Loucy (cell line): ENCODE data around the gene RALGDS.

ENCODE experiments used
- H2AFZ ChIP-seq: fragments of 200-600 bp; sonication (generic); 2 replicates; pipeline ENCODE4 v1.6.0; 2016; ENCODE audit warnings: antibody characterized with exemption, mild to moderate bottlenecking, low read length, moderate library complexity
- H3F3A ChIP-seq: fragments of 200-600 bp; 2 replicates; pipeline ENCODE4 v1.6.0; 2016; ENCODE audit warnings: antibody characterized with exemption, low read depth, mild to moderate bottlenecking
- H3K27me3 ChIP-seq: fragments of 200-600 bp; sonication (generic); 2 replicates; pipeline ENCODE4 v1.6.1; 2014; ENCODE audit warnings: low read length, mild to moderate bottlenecking; ENCODE audit not compliant: insufficient read depth, poor library complexity, severe bottlenecking
- H3K36me3 ChIP-seq: fragments of 200-600 bp; sonication (generic); 2 replicates; pipeline ENCODE4 v1.6.1; 2016; ENCODE audit warnings: low read length; ENCODE audit not compliant: insufficient read depth
- H3K4me1 ChIP-seq: fragments of 200-600 bp; sonication (generic); 2 replicates; pipeline ENCODE4 v1.5.1; 2014; ENCODE audit warnings: low read length, mild to moderate bottlenecking; ENCODE audit not compliant: insufficient read depth, poor library complexity, severe bottlenecking
- H3K4me2 ChIP-seq: fragments of 200-600 bp; sonication (generic); 2 replicates; pipeline ENCODE4 v1.6.0; 2014; ENCODE audit warnings: antibody characterized with exemption, low read length, low read depth, mild to moderate bottlenecking; ENCODE audit not compliant: poor library complexity, severe bottlenecking
- H3K4me3 ChIP-seq: fragments of 200-600 bp; sonication (generic); 2 replicates; pipeline ENCODE4 v1.5.1; 2014; ENCODE audit warnings: low read length, mild to moderate bottlenecking, mixed read lengths; ENCODE audit not compliant: poor library complexity, severe bottlenecking
- H3K79me2 ChIP-seq: fragments of 200-600 bp; sonication (generic); 2 replicates; pipeline ENCODE4 v1.6.1; 2014; ENCODE audit warnings: low read length; ENCODE audit not compliant: insufficient read depth
- H3K9ac ChIP-seq: fragments of 200-600 bp; sonication (generic); 2 replicates; pipeline ENCODE4 v1.6.0; 2014; ENCODE audit warnings: mild to moderate bottlenecking, low read depth, low read length, moderate library complexity; ENCODE audit not compliant: poor library complexity, severe bottlenecking
- H3K9me2 ChIP-seq: fragments of 200-600 bp; sonication (generic); replicated peaks from 2 replicates; pipeline ENCODE4 v1.6.1; 2016; ENCODE audit warnings: low read depth, low read length, mixed read lengths
- H3K9me3 ChIP-seq: fragments of 200-600 bp; sonication (generic); 2 replicates; pipeline ENCODE4 v1.6.1; 2014; ENCODE audit warnings: mild to moderate bottlenecking, antibody characterized with exemption, low read length, low read depth; ENCODE audit not compliant: insufficient read depth
- H4K20me1 ChIP-seq: fragments of 200-600 bp; sonication (generic); 2 replicates; pipeline ENCODE4 v1.6.0; 2014; ENCODE audit warnings: antibody characterized with exemption, low read length, mild to moderate bottlenecking; ENCODE audit not compliant: insufficient read depth, poor library complexity, severe bottlenecking
- EZH2phosphoT487 ChIP-seq: fragments of 200-600 bp; IDR thresholded peaks from 2 replicates; pipeline ENCODE4 v1.6.1; 2018; ENCODE audit warnings: antibody characterized with exemption, mild to moderate bottlenecking, moderate library complexity, borderline replicate concordance
- TF ChIP-seq, protein P1 (sequence below): fragments of 200-600 bp; sonication (generic); conservative IDR thresholded peaks from 2 replicates; pipeline ENCODE4 v1.5.1; 2014; ENCODE audit warnings: mild to moderate bottlenecking, antibody characterized with exemption, low read length

RALGDS gene

DNA sequence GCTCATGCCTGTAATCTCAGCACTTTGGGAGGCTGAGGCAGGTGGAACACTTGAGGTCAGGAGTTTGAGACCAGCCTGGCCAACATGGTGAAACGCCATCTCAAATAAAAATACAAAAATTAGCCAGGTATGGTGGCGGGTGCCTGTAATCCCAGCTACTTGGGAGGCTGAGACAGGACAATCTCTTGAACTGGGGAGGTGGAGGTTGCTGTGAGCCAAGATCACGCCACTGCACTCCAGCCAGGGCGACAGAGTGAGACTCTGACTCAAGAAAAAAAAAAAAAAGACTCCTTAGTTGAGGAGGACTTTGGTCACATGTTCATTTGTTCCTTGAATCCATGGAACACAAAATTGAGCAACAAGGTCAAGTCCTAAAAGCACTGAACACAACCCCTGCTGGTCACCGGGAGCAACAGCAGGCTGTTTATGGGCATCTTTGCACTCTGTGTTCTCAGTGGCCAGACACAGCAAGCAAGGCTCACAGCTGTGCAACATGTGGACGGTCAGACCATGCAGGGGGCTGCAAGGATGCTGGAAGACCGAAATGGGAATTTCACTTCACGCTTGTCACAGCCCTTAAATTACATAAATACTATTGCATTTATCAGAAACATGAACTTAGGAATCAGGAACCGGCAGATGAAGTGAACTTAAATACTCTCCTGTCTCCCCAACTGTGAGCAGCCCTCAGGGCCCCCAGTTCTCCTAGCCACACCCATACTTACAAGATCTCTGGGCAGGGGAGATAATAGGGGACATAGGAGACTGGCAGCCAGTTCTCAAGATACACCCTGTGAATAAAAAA is 39.9 kb upstream of the RALGDS start:
- H3K79me2 ChIP-seq, result 0 out of 2 replicates have a peak, but pooled peaks cover 5% of the 10 kb centered on the region
- H3K4me1 ChIP-seq, result peaks cover 25% of the 10 kb centered on the region
- no peak overlapping the region for H2AFZ ChIP-seq
- no peak overlapping the region for H3K9ac ChIP-seq
- no peaks in the 10 kb centered on the region for H3K9me3 ChIP-seq
- H4K20me1 ChIP-seq, result no peaks in the 10 kb centered on the region
- no peak overlapping the region for H3K4me3 ChIP-seq
- H3K27me3 ChIP-seq, result no peaks in the 10 kb centered on the region
- H3K4me2 ChIP-seq, result peak overlapping the region; percentile 39
- no peaks in the 10 kb centered on the region for H3K9me2 ChIP-seq
- H3K36me3 ChIP-seq, result no peaks in the 10 kb centered on the region
- TF ChIP-seq, protein P1, sequence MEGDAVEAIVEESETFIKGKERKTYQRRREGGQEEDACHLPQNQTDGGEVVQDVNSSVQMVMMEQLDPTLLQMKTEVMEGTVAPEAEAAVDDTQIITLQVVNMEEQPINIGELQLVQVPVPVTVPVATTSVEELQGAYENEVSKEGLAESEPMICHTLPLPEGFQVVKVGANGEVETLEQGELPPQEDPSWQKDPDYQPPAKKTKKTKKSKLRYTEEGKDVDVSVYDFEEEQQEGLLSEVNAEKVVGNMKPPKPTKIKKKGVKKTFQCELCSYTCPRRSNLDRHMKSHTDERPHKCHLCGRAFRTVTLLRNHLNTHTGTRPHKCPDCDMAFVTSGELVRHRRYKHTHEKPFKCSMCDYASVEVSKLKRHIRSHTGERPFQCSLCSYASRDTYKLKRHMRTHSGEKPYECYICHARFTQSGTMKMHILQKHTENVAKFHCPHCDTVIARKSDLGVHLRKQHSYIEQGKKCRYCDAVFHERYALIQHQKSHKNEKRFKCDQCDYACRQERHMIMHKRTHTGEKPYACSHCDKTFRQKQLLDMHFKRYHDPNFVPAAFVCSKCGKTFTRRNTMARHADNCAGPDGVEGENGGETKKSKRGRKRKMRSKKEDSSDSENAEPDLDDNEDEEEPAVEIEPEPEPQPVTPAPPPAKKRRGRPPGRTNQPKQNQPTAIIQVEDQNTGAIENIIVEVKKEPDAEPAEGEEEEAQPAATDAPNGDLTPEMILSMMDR, result peak; percentile 73
- no peak for TF ChIP-seq EZH2phosphoT487
- H3F3A ChIP-seq, result peaks cover 7% of the 10 kb centered on the region; the same call in 1 of the 2 replicates

DNA sequence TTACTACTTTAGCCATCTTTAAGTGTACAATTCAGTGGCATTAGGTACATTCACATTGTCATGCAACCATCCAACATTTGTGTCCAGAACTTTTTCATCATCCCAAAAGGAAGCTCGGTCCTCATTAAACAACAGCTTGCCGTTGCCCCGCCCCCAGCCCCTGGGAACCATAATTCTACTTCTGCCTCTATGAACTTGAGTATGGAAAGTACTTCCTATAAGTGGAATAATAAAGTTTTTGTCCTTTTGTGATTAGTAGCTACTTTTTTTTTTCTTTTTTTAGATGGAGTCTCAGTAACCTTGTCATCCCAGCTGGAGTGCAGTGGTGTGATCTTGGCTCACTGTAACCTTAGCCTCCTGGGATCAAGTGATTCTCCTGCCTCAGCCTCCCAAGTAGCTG is 37.7 kb upstream of the RALGDS start:
- peaks cover 7% of the 10 kb centered on the region; the same call in 1 of the 2 replicates for H3F3A ChIP-seq
- no peak overlapping the region for H3K9ac ChIP-seq
- H3K36me3 ChIP-seq, result no peaks in the 10 kb centered on the region
- TF ChIP-seq, protein P1, result no peak
- TF ChIP-seq EZH2phosphoT487, result no peak
- H4K20me1 ChIP-seq, result no peaks in the 10 kb centered on the region
- no peaks in the 10 kb centered on the region for H3K27me3 ChIP-seq
- H3K9me2 ChIP-seq, result no peaks in the 10 kb centered on the region
- H3K4me3 ChIP-seq, result no peak overlapping the region
- H3K4me1 ChIP-seq, result peaks cover 21% of the 10 kb centered on the region
- no peaks in the 10 kb centered on the region for H3K9me3 ChIP-seq
- no peak overlapping the region for H3K4me2 ChIP-seq
- H2AFZ ChIP-seq, result no peak overlapping the region
- H3K79me2 ChIP-seq, result 0 out of 2 replicates have a peak, but pooled peaks cover 5% of the 10 kb centered on the region

DNA sequence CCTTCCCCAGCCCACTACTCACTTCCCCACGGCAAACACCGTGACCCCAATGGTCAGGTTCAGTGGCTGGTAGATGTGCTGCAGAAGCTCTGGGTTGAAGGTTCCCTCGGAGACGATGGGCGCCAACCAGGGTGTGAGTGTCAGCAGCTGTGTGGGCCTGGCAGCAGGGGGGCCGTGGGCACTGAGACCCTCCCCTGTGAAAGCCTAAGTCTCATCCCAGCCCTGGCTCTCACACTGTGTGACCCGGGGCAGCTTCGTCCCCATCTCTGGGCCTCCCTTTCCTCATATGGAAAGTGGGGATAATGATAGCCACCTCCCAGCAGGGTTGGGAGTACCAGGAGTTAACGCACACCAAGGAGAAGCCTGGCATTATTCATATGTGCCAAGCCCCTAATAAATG is 34.1 kb upstream of the RALGDS start:
- H3K4me2 ChIP-seq, result no peak overlapping the region
- no peaks in the 10 kb centered on the region for H3K4me1 ChIP-seq
- no peaks in the 10 kb centered on the region for H3K9me2 ChIP-seq
- no peak overlapping the region for H3K4me3 ChIP-seq
- H3K9me3 ChIP-seq, result no peaks in the 10 kb centered on the region
- TF ChIP-seq, protein P1, result no peak
- TF ChIP-seq EZH2phosphoT487, result no peak
- no peaks in the 10 kb centered on the region for H4K20me1 ChIP-seq
- H3K36me3 ChIP-seq, result no peaks in the 10 kb centered on the region
- no peaks in the 10 kb centered on the region for H3F3A ChIP-seq
- no peaks in the 10 kb centered on the region for H3K27me3 ChIP-seq
- H2AFZ ChIP-seq, result no peak overlapping the region
- H3K9ac ChIP-seq, result no peak overlapping the region
- no peaks in the 10 kb centered on the region for H3K79me2 ChIP-seq
